NOMO-1 treated with DMSO at 0.1 percent for 48 hours (cell line): ENCODE data around the gene OR52E4.
A peak's percentile ranks its signal among the peaks of the same experiment; 100 is the strongest.

Experiments used
- DNase-seq: peaks from one replicate; lab custom pipeline; 2025; ENCODE audit not compliant: unreplicated experiment; lab: John Stamatoyannopoulos, UW

The OR52E4 gene

DNA sequence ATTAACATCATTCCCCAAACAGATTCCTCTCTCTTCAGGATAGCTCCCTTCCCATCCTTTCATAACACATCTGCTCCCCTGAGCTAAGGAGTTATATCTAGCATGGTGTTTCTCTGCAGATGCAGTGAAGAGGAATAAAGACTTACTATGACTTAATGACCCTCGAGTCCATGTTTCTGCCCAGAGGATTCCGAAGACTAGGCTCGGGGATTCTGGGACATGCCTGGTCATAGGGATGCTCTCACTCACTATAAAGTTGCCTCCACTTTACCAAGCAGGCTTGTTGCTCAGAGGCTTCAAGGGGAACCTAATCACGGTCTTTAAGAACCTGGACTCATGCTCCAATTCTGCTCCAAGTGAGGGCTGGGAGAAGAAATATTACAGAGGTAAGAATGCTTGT is at the start of gene OR52E4:
OR52E4 (plus strand) TSS at position 301 of the 400 bp plus-strand sequence. CDS start 3,664 bp downstream, outside the sequence.
- DNase-seq = no peak

DNA sequence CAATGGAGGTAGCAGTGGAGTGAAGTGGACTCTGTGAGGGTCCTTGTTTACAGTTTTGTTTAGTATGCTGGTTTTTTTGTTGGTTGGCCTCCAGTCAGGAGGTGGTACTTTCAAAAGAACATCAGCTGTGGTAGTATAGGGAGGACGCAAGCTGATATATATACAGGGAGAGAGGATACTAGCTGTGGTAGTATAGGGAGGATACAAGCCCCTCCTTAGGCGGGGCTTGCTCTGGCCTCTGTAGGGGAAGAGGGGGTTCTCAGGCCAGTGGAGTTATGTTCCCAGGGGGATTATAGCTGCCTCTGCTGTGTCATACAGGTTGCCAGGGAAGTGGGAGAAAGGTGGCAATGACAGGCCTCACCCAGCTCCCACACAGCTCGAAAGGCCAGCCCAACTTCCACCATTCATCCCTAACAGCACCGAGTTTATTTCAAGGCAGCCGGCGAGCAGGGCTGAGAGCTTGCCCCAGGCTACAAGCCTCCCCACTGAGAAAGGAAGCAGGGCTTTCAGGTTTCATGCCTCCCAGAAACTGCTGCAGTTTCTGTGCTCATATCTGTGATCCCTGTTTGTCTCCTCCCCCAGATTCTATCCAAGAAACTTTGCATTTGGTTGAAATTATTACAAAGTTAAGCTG is 49.1 kb upstream of the OR52E4 start:
- no peak for DNase-seq

DNA sequence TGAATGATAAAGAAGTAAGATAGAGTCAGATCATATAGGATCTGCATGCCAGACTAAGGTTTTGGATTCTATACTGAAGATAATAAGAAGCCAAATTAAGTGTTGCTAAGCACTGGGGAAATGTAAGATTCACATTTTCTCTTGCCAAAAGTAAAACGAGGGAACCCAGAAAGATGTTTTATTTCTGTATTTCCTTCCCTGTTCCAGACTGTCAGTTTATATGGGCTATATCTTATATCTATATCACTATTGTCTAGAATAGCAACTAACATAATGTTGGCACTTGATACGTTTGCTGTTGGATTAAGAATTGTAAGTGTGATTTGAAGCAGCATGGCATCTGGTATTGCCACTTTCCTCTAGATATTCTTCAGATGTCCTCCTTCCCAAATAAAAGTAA is 47.0 kb upstream of the OR52E4 start:
- no peak for DNase-seq

DNA sequence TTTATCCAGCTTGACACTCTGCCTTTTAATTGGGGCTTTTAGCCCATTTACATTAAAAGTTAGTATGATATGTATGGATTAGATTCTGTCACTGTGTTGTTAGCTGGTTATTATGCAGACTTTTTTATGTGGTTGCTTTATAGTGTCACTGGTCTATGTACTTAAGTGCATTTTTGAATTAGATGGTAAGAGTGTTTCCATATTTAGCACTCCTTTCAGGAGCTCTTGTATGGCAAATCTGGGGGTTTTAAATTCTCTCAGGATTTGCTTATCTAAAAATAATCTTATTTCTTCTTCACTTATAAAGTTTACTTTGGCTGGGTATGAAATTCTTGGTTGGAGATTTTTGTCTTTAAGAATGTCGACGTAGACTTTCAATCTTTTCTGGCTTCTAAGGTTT is 42.7 kb upstream of the OR52E4 start:
- DNase-seq = no peak

DNA sequence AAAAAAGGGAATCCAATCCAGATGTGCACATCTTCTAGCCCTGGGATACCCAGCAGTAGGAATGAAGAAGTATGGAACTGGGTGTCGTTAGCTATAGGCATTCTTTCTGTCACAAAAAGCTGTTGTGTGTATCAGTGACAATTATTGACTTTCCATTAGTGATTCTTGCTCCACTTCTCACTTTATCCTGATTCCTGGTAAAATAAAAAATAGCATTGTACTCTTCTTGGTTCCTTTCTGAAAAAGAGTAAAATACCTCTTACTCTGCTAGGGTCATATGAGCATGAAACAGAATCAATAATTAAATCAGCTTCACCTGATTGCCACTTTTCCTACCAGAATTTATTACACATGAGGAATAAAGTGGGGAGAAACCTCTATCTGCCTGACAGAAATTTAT is 38.6 kb upstream of the OR52E4 start, which contains the start of gene OR52E6:
OR52E6 (minus strand) TSS at position 101 of the 400 bp plus-strand sequence; CDS start at position 101, 0 bp downstream.
- DNase-seq = no peak

DNA sequence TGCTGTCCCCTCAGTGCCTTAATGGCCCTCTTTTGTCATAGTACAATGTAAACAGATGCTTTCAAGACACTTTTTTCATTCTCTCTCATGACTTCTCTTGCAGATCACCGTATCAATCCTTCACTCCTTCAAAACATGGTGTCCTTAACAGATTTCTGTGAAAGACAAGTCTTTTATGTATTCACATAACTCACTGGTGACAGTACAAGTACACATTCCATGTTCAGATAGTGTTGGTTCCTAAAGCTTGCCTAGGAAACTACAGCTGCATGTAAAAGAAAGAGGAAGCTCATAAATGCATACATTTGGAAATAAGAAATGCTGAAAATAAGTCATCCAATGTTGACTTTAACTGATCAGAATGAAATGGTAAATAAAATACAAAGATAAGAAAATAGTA is 33.7 kb upstream of the OR52E4 start:
- peak; percentile 1 for DNase-seq

DNA sequence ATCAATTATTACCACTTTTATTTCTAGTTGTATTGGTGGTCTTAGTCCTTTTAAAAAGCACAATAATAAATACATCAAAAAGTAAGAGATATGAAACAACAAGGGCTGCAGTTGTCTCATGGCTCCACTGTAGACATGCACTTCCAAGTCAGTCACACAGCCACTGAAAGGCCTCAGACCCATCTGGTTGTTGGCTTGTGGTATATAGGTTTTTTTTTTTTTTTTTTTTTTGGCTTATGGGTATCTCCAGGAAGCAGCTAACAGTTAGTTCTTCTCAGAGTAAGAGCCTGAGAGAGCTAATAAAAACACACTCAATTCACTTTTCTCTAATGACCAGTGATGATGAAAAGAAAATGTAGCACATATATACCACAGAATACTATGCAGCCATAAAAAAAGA is 32.7 kb upstream of the OR52E4 start:
- DNase-seq = no peak

DNA sequence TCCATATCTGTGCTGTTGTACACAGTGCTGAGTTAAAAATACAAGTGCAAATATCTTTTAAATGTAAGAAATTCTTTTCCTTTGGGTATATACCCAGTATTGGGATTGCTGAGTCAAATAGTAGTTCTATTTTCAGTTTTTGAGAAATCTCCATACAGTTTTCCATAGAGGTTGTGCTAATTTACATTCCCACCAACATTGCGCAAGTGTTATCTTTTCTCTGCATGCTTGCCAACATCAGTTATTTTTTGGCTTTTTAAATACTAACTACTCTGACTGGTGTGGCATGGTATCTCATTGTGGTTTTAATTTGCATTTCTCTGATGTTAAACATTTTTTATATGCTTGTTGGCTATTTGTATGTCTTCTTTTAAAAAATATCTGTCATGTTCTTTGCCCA is 29.4 kb upstream of the OR52E4 start:
- no peak for DNase-seq

DNA sequence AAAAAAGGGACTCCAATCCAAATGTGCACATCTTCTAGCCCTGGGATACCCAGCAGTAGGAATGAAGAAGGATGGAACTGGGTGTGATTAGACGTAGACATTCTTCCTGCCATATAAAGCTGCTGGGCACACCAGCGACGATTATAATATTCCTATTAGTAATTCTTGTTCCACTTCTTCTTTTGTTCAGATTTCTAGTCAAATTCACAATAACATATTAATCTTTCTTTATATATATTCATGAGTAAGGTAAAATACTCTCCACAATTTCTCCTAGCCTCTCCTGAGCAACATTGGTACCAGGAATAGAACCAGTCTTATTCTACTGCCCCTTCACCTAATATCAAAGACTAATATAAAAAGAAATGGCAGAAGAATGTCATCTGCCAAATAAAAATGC is 22.8 kb upstream of the OR52E4 start, which contains the start of gene OR52E8:
OR52E8 (minus strand) TSS at position 101 of the 400 bp plus-strand sequence; CDS start at position 101, 0 bp downstream.
- DNase-seq = no peak

DNA sequence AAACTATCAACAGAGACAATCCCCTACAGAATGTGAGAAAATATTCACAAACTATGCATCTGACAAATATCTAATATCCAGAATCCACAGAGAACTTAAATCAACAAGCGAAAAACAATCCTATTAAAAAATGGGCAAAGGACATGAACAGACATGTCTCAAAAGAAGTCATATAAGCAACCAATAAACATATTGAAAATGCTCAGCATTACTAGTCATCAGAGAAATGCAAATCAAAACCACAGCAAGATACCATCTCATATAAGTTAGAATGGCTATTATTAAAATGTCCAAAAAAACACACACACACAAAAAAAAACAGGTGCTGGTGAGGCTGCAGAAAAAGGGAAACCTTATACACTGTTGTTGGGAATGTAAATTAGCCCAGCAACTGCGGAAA is 14.6 kb upstream of the OR52E4 start:
- no peak for DNase-seq

DNA sequence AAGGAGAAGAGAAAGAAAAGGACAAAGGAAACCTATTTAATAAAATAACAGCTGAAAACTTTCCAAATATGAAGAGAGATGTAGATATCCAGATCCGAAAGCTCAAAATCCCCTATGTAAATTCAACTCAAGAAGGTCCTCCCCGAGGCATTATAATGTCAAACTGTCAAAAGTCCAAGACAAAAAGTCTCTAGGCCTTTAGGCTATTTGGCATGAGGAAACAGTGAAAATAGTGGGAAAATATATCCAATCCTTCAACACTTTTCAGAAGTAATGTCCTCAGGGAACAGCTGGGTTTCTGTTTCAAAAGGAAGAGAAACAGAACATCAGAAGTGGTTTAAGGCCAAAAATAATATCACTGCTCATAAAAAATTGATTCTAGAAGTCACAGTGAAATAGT is 1.9 kb upstream of the OR52E4 start:
- no peak for DNase-seq

DNA sequence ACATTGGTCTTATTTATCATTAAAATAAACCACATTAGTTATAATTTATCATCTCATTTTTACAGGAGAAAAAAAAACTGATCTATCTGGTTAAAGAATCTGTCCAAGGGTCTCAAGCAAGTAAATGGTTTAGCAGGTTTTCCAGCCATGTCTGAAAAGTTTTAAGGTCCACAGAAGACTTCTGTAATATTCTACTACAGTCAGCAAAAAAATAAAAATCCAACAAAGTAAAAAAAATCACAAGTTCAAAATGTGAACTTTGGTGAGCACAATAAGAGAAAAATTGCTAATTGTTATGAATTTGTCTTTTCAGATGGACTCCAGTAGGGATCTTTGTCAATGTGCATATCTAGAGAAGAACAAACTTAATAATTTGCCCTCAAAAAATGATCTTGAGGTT is 1.3 kb downstream of the OR52E4 start:
- no peak for DNase-seq

DNA sequence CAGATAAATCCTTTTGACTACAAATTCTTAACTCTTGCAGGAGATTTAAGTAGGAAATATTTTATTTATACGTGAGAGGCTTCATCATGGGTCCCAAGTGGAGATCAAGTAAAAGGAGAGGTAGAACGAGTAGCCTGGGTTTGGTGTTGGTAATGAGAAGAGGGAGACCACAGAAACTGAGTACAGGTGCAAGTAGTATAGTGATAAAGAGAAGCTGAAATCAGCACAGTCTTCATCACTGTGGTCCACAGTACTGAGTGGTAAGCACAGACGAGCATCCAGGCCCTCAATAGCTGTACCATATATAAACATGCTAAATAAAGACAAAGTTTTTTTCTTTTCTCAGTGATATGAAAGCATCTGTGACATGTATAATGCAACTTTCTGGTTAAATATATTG is 6.7 kb downstream of the OR52E4 start:
- DNase-seq = no peak

DNA sequence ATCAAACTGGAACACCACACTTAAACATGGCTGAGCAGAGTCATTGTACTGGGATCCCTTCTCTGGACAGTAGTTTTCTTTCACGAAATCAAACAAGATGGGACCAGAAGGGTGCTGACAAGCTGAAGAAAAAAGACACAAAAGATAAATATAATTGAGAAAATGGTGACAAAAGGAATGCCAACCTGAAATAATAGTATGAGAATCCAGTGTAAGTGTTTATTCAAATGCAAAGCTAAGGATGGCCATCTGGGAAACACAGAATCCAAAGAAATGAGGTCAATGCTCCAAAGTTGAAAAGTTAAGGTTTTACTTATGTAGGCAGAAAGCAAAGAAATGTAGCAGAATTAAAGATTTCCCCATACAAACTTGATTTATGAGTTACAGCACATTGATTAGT is 7.2 kb downstream of the OR52E4 start:
- DNase-seq = no peak

DNA sequence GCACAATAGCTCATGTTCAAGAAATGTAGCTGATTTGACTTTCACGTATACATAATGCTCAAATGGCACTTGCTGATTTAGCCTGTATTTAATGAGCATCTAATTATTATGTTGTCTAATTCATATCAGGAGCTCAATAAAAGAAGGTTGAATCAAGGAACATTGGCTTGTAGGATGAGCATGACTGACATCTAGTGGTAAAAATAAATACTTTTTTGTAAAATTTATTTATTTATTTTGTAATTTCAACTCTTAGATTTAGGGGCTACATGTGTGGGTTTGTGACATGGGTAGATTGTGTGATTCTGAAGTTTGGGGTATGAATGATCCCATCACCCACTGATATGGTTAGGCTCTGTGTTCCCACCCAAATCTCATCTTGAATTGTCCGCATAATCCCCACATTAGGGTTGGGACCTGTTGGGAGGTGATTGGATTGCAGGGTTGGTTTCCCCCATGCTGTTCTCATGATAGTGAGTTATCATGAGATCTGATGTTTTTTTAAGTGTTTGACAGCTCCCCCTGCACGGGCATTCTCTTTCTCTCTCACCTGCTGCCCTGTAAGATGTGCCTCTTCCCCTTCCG is 10.9 kb downstream of the OR52E4 start:
- peak; percentile 38 for DNase-seq

DNA sequence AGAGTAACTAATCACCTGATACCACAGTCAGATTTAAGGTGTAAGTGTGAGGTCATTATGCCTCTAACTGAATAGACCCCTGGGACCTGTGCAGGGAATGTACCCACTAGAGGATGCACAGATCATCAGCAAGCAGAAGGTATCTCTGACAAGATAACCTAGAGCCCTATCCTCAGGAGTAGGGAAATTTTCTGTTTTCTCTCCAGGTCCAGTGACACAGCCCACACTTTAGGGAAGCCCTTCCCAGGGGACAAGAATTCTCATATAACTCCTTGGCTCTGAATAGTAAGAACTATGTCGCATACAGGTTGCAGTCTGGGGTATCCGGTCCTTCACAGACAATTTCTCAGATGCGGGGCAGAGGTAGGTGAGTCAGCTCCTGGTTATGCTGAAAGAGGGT is 12.5 kb downstream of the OR52E4 start, which contains the start of gene OR52E5:
OR52E5 (plus strand) TSS at position 301 of the 400 bp plus-strand sequence. CDS start 7,569 bp downstream, outside the sequence.
- no peak for DNase-seq

DNA sequence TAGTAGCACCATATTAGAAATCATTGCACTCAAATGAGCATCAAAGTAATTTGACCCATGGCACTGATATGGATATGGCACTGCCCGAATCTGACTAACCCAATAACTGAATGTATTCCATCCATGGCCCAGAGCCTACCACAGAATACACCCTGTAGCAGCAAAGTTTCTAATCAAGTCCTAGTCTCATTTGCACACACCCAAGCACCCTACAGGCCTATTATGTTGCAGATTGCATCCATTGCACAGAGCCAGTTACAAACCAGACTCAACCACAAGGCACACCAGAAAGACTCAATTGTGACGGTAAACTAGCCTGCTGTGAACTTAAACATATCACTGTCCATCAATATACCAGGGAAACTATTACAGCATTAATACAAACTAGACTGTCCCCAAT is 19.1 kb downstream of the OR52E4 start:
- no peak for DNase-seq

DNA sequence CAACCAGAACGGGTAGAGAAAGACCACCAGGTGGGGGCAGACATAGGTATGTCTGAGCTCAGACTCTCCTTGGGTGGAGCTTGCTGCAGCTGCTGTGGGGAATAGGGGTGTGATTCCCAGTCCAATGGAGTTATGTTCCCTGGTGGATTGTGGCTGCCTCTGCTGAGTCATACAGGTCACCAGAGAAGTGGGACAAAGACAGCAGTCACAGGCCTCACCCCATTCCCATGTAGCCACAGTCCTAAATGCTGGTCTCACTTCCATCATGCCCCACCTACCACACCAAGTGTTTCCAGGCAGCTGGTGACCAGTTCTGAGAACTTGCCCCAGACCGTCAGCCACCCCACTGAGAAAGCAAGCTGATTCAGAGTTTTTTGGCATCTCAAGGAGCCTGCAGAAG is 30.1 kb downstream of the OR52E4 start:
- no peak for DNase-seq

DNA sequence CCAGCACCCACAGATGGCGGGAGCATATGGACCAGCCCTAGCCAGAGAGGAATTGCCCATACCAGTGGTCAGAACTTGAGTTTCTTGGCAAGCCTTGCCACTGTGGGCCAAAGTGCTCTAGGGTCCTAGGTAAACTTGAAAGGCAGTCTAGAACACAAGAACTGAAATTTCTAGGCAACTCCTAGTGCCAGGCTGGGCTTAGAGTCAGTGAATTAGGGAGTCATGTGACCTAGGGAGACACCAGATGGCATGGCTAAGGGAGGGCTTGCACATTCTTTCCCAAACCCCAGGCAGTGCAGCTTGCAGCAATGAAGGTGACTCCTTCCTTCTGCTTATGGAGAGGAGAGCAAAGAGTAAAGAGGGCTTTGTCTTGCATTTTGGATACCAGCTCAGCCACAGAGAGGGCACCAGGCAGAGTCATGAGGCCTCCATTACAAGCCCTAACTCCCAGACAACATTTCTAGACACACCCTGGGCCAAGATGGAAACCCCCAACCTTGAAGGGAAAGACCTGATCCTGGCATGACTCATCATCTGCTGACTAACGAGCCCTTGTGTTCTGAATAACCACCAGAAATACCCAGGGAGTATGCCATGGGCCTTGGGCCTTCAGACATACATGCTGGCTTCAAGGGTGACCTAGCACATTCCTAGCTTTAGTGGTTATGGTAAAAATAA is 42.5 kb downstream of the OR52E4 start:
- no peak for DNase-seq

DNA sequence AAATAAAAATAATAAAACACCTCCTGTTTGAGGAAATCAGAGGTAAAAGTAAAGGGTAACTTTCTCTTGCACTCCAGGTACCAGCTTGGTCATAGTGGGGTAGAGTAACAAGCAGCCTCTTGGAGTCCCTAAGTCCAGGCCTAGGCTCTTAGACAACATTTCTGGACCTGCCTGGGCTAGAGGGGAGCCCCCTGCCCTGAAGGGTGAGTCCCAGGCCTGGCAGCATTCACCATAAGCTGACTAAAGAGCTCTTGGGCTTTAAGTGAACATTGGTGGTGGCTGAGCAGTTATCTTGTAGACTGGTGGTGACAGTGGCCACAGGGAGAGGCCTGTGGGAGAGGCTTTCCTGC is 43.0 kb downstream of the OR52E4 start:
- no peak for DNase-seq

DNA sequence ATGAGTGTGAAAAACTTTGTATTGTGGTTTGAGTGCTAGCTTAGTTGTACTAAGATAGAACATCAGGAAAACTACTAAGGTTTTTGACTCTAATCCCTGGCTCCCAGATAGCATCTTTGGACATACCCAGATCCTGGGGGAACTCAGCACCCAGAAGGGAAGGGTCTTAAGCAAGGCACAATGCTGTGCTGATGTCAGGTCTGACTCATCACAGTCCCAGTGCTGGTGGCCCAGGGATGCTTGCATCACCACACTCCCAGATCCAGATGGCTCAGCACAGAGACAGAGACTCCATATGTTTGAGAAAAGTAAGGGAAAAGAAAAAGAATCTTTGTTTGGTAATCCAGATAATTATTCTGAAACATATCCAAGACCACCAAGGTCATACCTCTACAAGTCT is 43.4 kb downstream of the OR52E4 start:
- DNase-seq = no peak

DNA sequence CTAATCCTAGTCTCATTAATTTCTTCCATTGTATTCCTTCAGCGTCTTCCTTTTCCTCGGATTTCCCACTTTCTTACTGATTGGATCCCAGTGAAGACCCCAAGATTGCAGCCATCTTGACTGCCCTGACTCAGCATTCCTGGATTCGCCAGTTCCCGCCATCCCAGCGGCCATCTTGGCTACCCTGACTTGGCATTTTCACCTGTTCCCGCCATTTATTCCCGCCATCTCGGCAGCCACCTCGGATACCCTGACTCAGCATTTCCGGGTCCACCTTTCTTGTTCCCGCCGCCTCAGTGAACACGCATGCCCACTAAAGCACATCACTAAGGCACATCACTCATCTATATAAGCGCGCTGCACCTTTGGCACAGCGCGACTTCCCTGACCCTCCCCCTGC is 47.8 kb downstream of the OR52E4 start:
- no peak for DNase-seq
